Measurements from ENCODE around the gene INS. TPM values are rescaled to one million over a fixed set of nuclear protein-coding genes. Genes with fewer than 3 reads are reported as not detected.

INS gene
- total and polyA plus RNA-seq, 4 donors = 1.2 to 3.3 TPM; not detected in 2

DNA sequence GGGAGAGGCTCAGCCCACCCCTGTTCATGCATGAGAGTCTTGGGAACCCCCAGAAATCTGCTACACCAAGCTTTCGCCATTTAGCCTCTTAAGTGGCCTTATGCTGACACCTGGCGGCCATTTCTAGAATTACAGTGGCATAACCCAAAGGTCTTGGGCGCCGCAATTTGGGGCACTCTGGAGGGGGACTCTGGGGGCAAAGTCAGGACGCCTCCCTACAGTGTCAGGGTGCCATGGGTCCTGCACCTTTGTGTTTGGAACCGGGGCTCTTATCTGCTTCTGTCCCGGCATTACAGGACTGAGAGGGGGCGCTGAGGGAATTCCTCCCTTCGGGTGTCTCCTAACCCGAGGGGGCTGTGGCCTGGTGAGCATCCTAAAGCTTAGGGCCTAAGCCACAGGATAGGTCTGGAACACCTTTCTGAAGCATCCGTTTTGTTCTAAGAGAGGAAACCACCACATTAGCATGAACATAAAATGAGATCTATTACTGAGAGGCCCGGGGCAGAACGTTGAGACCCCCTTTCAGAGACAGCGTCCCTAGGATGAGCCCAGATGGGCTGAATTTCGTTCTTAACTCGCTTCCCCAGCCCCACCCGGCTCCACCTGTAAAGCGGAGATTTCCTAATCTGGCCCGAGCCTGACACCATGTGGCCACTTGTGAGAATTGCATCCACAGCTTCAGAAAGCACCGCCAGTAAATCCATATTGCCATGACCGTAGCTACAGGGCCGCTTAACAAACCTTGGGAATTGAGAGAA is 9.3 kb downstream of the INS start:
- TF ChIP-seq, protein P1, sequence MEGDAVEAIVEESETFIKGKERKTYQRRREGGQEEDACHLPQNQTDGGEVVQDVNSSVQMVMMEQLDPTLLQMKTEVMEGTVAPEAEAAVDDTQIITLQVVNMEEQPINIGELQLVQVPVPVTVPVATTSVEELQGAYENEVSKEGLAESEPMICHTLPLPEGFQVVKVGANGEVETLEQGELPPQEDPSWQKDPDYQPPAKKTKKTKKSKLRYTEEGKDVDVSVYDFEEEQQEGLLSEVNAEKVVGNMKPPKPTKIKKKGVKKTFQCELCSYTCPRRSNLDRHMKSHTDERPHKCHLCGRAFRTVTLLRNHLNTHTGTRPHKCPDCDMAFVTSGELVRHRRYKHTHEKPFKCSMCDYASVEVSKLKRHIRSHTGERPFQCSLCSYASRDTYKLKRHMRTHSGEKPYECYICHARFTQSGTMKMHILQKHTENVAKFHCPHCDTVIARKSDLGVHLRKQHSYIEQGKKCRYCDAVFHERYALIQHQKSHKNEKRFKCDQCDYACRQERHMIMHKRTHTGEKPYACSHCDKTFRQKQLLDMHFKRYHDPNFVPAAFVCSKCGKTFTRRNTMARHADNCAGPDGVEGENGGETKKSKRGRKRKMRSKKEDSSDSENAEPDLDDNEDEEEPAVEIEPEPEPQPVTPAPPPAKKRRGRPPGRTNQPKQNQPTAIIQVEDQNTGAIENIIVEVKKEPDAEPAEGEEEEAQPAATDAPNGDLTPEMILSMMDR (IDR thresholded peaks at IDR 0.05; ENCODE audit: control extremely low read depth, extremely low read depth) = peak; percentile 89
- Histone ChIP-seq H3K9me3 (ENCODE audit: control insufficient read depth in 4 of 4, insufficient read depth in 3 of 4, low read length in 3 of 4) (peaks cover 0 to 3% (median 0%) of the 10 kb centered on the region in 4 donors), H3K9ac (ENCODE audit: insufficient read depth in 1 of 2, low read length in 2 of 2) (no peak overlapping the region), H3K4me1 (ENCODE audit: control insufficient read depth in 5 of 5, insufficient read depth in 5 of 5, low read length in 5 of 5) (peaks cover 0 to 7% (median 0%) of the 10 kb centered on the region in 5 donors), H3K4me3 (no peak overlapping the region), H3K27me3 (ENCODE audit: control insufficient read depth in 3 of 3, insufficient read depth in 3 of 3, low read length in 2 of 3) (peaks cover 9 to 17% (median 13%) of the 10 kb centered on the region in 3 donors), H3K27ac (ENCODE audit: low read depth in 1 of 2, low read length in 1 of 2) (no peak overlapping the region), H3K36me3 (ENCODE audit: control insufficient read depth in 4 of 4, insufficient read depth in 4 of 4, low read length in 4 of 4) (no peaks in the 10 kb centered on the region)
- WGBS, 2 donors = 3 to 4% methylated on average over 22 of the region's 22 CpGs
- peak; percentile 73 for ATAC-seq (ENCODE audit: insufficient read depth, low FRiP score)
- DNase-seq = peak; percentile 77 to 83 (median 83)

DNA sequence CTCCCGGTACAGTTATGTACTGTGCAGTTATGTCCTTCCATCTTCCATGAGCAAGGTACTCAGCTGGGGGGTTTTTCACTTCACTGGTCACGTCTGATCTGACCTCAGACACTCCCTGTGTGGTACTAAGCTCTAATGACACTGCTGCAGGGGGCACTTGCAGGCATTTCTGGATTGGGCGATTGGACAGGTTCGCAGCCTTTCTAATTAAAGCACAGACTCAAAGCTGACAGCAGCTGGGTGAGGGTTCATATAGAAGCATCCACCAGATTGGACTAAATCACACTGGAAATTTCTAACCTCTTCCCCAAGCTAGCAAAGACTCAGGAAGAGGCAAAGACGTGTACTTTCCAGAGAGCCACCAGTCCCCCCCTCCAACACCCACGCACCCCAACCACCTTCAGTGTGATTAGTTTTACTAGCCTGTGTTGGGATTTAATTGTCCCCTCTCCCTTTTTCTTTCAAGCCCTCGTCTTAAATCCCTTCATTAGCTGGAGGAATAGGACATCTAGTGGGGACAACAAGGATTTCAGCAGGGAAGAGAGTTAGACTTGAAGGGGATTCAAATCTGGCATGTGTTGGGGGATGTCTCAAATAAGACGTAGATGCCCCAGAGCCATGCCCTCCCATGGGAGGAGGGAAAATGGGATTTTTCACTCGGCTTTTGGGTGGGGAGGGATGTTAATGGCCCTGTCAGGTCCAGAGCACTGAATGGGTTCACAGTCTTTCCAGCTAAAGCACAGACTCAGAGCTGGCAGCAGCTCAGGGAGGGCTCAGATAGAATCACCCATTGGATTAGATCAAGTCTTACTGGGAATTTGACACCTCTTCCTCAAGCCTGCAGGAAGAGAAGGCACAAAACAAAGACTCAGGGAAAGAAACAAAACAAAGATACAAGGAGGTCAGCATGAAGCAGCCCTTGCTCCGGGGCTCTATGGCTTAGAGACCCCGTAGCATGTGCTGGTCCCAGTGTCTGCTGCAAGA is 10.9 kb downstream of the INS start:
- H3K9ac ChIP-seq (ENCODE audit: insufficient read depth in 1 of 2, low read length in 2 of 2) = no peak overlapping the region
- WGBS, 2 donors = 29 to 35% methylated on average over 11 of the region's 11 CpGs
- no peak for ATAC-seq (ENCODE audit: insufficient read depth, low FRiP score)
- peak; percentile 39 to 86 (median 82) for DNase-seq
- TF ChIP-seq, protein P1 (IDR thresholded peaks at IDR 0.05; ENCODE audit: control extremely low read depth, extremely low read depth) = no peak
- H3K4me1 ChIP-seq (ENCODE audit: control insufficient read depth in 5 of 5, insufficient read depth in 5 of 5, low read length in 5 of 5) = peaks cover 0 to 7% (median 0%) of the 10 kb centered on the region in 5 donors
- H3K4me3 ChIP-seq = no peak overlapping the region
- no peaks in the 10 kb centered on the region for H3K9me3 ChIP-seq (ENCODE audit: control insufficient read depth in 4 of 4, insufficient read depth in 3 of 4, low read length in 3 of 4)
- no peaks in the 10 kb centered on the region for H3K36me3 ChIP-seq (ENCODE audit: control insufficient read depth in 4 of 4, insufficient read depth in 4 of 4, low read length in 4 of 4)
- H3K27ac ChIP-seq (ENCODE audit: low read depth in 1 of 2, low read length in 1 of 2) = no peak overlapping the region
- peaks cover 18 to 29% (median 19%) of the 10 kb centered on the region in 3 donors for H3K27me3 ChIP-seq (ENCODE audit: control insufficient read depth in 3 of 3, insufficient read depth in 3 of 3, low read length in 2 of 3)

DNA sequence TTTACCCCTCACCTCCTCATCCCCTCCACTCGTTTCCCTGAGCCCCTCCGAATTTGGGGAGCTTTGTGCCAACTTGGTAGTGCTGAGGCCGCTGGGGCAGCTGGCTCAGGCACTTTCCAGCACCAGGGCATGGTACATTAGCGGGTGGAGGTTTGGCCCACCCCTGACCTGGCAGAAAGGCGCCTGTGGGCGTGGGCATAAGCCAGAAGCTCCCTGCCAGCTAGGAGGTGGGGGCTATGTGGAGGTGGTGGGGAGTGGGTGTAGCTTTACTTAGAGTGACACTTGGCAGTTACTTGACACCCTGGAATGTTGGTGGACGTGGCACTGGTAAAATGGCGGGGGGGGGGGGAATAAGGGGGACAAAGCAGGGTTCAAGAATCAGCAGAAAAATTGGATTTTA is 11.5 kb downstream of the INS start:
- Histone ChIP-seq H3K9me3 (ENCODE audit: control insufficient read depth in 4 of 4, insufficient read depth in 3 of 4, low read length in 3 of 4) (no peaks in the 10 kb centered on the region), H3K36me3 (ENCODE audit: control insufficient read depth in 4 of 4, insufficient read depth in 4 of 4, low read length in 4 of 4) (no peaks in the 10 kb centered on the region), H3K4me3 (no peak overlapping the region), H3K9ac (ENCODE audit: insufficient read depth in 1 of 2, low read length in 2 of 2) (no peak overlapping the region), H3K4me1 (ENCODE audit: control insufficient read depth in 5 of 5, insufficient read depth in 5 of 5, low read length in 5 of 5) (peaks cover 0 to 7% (median 0%) of the 10 kb centered on the region in 5 donors), H3K27ac (ENCODE audit: low read depth in 1 of 2, low read length in 1 of 2) (no peak overlapping the region), H3K27me3 (ENCODE audit: control insufficient read depth in 3 of 3, insufficient read depth in 3 of 3, low read length in 2 of 3) (peaks cover 18 to 36% (median 26%) of the 10 kb centered on the region in 3 donors)
- DNase-seq (no peak), ATAC-seq (ENCODE audit: insufficient read depth, low FRiP score) (no peak)
- WGBS, 2 donors = 52 to 70% methylated on average over 8 of the region's 8 CpGs
- TF ChIP-seq, protein P1 (IDR thresholded peaks at IDR 0.05; ENCODE audit: control extremely low read depth, extremely low read depth) = no peak

Data from lung (tissue), 12 donors.